Keratinocyte (primary cell): ENCODE measurements around the gene CANT1.

ENCODE experiments used
- CTCF ChIP-seq, 3 experiments: IDR thresholded peaks in 1 of 3; conservative IDR thresholded peaks in 1 of 3; optimal IDR thresholded peaks in 1 of 3; 2 replicates in 2 of 3; 3 replicates in 1 of 3; pipeline versions ENCODE3 to v1.5.1; 2011; ENCODE audit warnings: low read length in 3 of 3, mild to moderate bottlenecking in 3 of 3, moderate library complexity in 2 of 3, control low read depth in 1 of 3, inconsistent platforms in 1 of 3; ENCODE audit not compliant: insufficient read depth in 2 of 3; ENCODE audit errors: extremely low read depth in 1 of 3
- EZH2 ChIP-seq: IDR thresholded peaks from one replicate; pipeline ENCODE4 v1.6.1; 2012; ENCODE audit warnings: inconsistent platforms, mild to moderate bottlenecking, low read length, moderate library complexity

- TF ChIP-seq CTCF (optimal IDR thresholded peaks at IDR 0.05 in 1 of 3, IDR thresholded peaks at IDR 0.05 in 1 of 3, conservative IDR thresholded peaks at IDR 0.05 in 1 of 3; ENCODE audit: extremely low read depth in 1 of 3, insufficient read depth in 2 of 3, low read length in 3 of 3) (no peak), EZH2 (no peak)
Observed at GRCh38 chr17:78974635-78975591, 34.7 kb downstream of the CANT1 start.
